HCT116 (cell line): Measurements from ENCODE around the gene AUTS2. TPM values are rescaled to one million over a fixed set of nuclear protein-coding genes. Genes with fewer than 3 reads are reported as not detected.

Experiments
- ATAC-seq: fragments of 200-7000 bp; cut with Tn5 transposase; 2 replicates; pipeline ENCODE4 v1.9.1; 2020; ENCODE audit warnings: mild to moderate bottlenecking, moderate library complexity
- BruUV-seq: library from RNA; stranded (reverse); fragments of 400-500 nt; replicated peaks from 2 replicates; lab custom pipeline; 2021; lab: Mats Ljungman, UMichigan
- CTCF ChIA-PET: fragments of 300-600 bp; sonication (Branson Sonifier 250); formaldehyde crosslinking; loops from one replicate; lab custom pipeline; 2021; ENCODE audit warnings: antibody characterized with exemption; lab: Charles Lee
- POLR2A ChIA-PET: fragments of 300-600, 350-600 bp; sonication (Branson Sonifier 250); formaldehyde crosslinking; loops from one replicate; lab custom pipeline; 2021; ENCODE audit warnings: antibody characterized with exemption; lab: Charles Lee
- RAD21 ChIA-PET, 2 experiments: fragments of 300-600 bp; sonication (Branson Sonifier 250); formaldehyde crosslinking; loops; one replicate each; lab custom pipeline; 2023; ENCODE audit warnings: low total read pairs in 2 of 2; ENCODE audit not compliant: uncharacterized antibody in 2 of 2, unreplicated experiment in 2 of 2, low non-redundant PET in 1 of 2; lab: Charles Lee
- DNase-seq: peaks from one replicate; pipeline ENCODE4 v3.0.0-alpha.2; 2010; ENCODE audit warnings: low read depth, low spot score
- H2AFZ ChIP-seq: fragments of 200-600 bp; shearing (Covaris generic), sonication (generic); 2 replicates; pipeline ENCODE4 v1.6.1; 2017; ENCODE audit warnings: low read depth, mixed run types, mixed read lengths, antibody characterized with exemption, low read length; ENCODE audit not compliant: poor library complexity, severe bottlenecking
- H3K27ac ChIP-seq: 2 replicates; pipeline ENCODE4 v1.5.1; 2012; ENCODE audit warnings: low read depth, low read length
- H3K27me3 ChIP-seq: fragments of 200-600 bp; sonication (generic); 2 replicates; pipeline ENCODE4 v1.6.1; 2016; ENCODE audit warnings: mixed run types, low read length, mixed read lengths; ENCODE audit not compliant: insufficient read depth
- H3K36me3 ChIP-seq, 2 experiments: fragments of 200-500 bp in 1 of 2; fragments of 200-600 bp in 1 of 2; sonication (Bioruptor generic) in 1 of 2; sonication (generic) in 1 of 2; 2 replicates each; pipeline versions ENCODE4 v1.5.1 to v1.6.1; 2014 to 2016; ENCODE audit warnings: low read length in 2 of 2, inconsistent platforms in 1 of 2, mixed read lengths in 1 of 2, mixed run types in 1 of 2; ENCODE audit not compliant: insufficient read depth in 2 of 2, control insufficient read depth in 1 of 2
- H3K4me1 ChIP-seq, 2 experiments: fragments of 200-600 bp in 1 of 2; sonication (generic) in 1 of 2; 2 replicates each; pipeline versions ENCODE4 v1.5.1 to v1.6.1; 2012 to 2017; ENCODE audit warnings: low read length in 2 of 2, inconsistent platforms in 1 of 2, mild to moderate bottlenecking in 1 of 2, mixed read lengths in 1 of 2, mixed run types in 1 of 2, moderate library complexity in 1 of 2; ENCODE audit not compliant: insufficient read depth in 2 of 2, control insufficient read depth in 1 of 2
- H3K4me2 ChIP-seq: fragments of 200-600 bp; sonication (generic); 2 replicates; pipeline ENCODE4 v1.6.1; 2017; ENCODE audit warnings: mixed run types, low read length, mixed read lengths
- H3K4me3 ChIP-seq, 2 experiments: fragments of 200-600 bp in 1 of 2; sonication (generic) in 1 of 2; replicated peaks in 1 of 2; 2 replicates each; pipeline ENCODE4 v1.5.1; 2011 to 2016; ENCODE audit warnings: low read length in 2 of 2, control low read depth in 1 of 2, low read depth in 1 of 2, mild to moderate bottlenecking in 1 of 2, mixed read lengths in 1 of 2, mixed run types in 1 of 2
- H3K79me2 ChIP-seq: fragments of 200-600 bp; sonication (generic); 2 replicates; pipeline ENCODE4 v1.6.1; 2017; ENCODE audit warnings: mild to moderate bottlenecking, mixed run types, low read length, moderate library complexity, mixed read lengths; ENCODE audit not compliant: insufficient read depth
- H3K9ac ChIP-seq: fragments of 200-600 bp; sonication (generic); 2 replicates; pipeline ENCODE4 v1.6.1; 2016; ENCODE audit warnings: low read length, mixed read lengths
- H3K9me2 ChIP-seq: fragments of 200-600 bp; sonication (generic), shearing (Covaris generic); 2 replicates; pipeline ENCODE4 v1.6.1; 2017; ENCODE audit warnings: mixed run types, mild to moderate bottlenecking, moderate library complexity; ENCODE audit not compliant: insufficient read depth
- H3K9me3 ChIP-seq, 2 experiments: fragments of 200-500 bp in 1 of 2; fragments of 200-600 bp in 1 of 2; sonication (Bioruptor generic) in 1 of 2; sonication (generic) in 1 of 2; 2 replicates each; pipeline ENCODE4 v1.6.1; 2014 to 2017; ENCODE audit warnings: low read length in 2 of 2, mixed read lengths in 2 of 2, inconsistent platforms in 1 of 2, low read depth in 1 of 2, mild to moderate bottlenecking in 1 of 2, mixed run types in 1 of 2, moderate library complexity in 1 of 2; ENCODE audit not compliant: control insufficient read depth in 1 of 2, insufficient read depth in 1 of 2
- H4K20me1 ChIP-seq: fragments of 200-600 bp; sonication (generic), shearing (Covaris generic); 2 replicates; pipeline ENCODE4 v1.6.1; 2017; ENCODE audit warnings: mixed run types, mild to moderate bottlenecking, moderate library complexity; ENCODE audit not compliant: insufficient read depth
- ATF3 ChIP-seq: IDR thresholded peaks from 2 replicates; pipeline ENCODE4 v1.6.1; 2012
- CBX3 ChIP-seq: IDR thresholded peaks from 2 replicates; pipeline ENCODE4 v1.6.1; 2012; ENCODE audit warnings: low read depth
- CEBPB ChIP-seq: IDR thresholded peaks from 2 replicates; pipeline ENCODE4 v1.6.1; 2012; ENCODE audit warnings: low read depth
- EGR1 ChIP-seq: IDR thresholded peaks from 2 replicates; pipeline ENCODE4 v1.6.1; 2012; ENCODE audit warnings: low read depth
- ELF1 ChIP-seq: IDR thresholded peaks from 2 replicates; pipeline ENCODE4 v1.6.1; 2012; ENCODE audit warnings: low read depth, borderline replicate concordance
- EZH2 ChIP-seq: fragments of 200-600 bp; sonication (generic); IDR thresholded peaks from 2 replicates; pipeline ENCODE4 v1.6.1; 2017; ENCODE audit warnings: antibody characterized with exemption, mixed run types
- EZH2phosphoT487 ChIP-seq: fragments of 200-600 bp; IDR thresholded peaks from 2 replicates; pipeline ENCODE4 v1.6.1; 2018; ENCODE audit warnings: antibody characterized with exemption, borderline replicate concordance
- JUND ChIP-seq: IDR thresholded peaks from 2 replicates; pipeline ENCODE4 v1.6.1; 2012
- POLR2AphosphoS5 ChIP-seq: IDR thresholded peaks from 2 replicates; pipeline ENCODE4 v1.6.1; 2011; ENCODE audit warnings: mild to moderate bottlenecking, low read depth, low read length, moderate library complexity
- RAD21 ChIP-seq: IDR thresholded peaks from 2 replicates; pipeline ENCODE4 v1.6.1; 2012; ENCODE audit warnings: low read depth, mild to moderate bottlenecking
- REST ChIP-seq: IDR thresholded peaks from 2 replicates; pipeline ENCODE4 v1.6.1; 2012; ENCODE audit warnings: low read depth
- SIN3A ChIP-seq: IDR thresholded peaks from 2 replicates; pipeline ENCODE4 v1.6.1; 2012; ENCODE audit warnings: low read depth
- SP1 ChIP-seq: IDR thresholded peaks from 2 replicates; pipeline ENCODE4 v1.6.1; 2012; ENCODE audit warnings: low read depth
- SRF ChIP-seq: IDR thresholded peaks from 2 replicates; pipeline ENCODE4 v1.6.1; 2012; ENCODE audit warnings: low read depth
- TCF7L2 ChIP-seq: IDR thresholded peaks from 2 replicates; pipeline ENCODE4 v1.7.0; 2011; ENCODE audit warnings: borderline replicate concordance, inconsistent platforms; ENCODE audit not compliant: insufficient read depth, insufficient read length; ENCODE audit errors: extremely low read depth
- YY1 ChIP-seq: IDR thresholded peaks from 2 replicates; pipeline ENCODE4 v1.6.1; 2011; ENCODE audit warnings: low read length, low read depth, moderate library complexity, mild to moderate bottlenecking; ENCODE audit not compliant: insufficient replicate concordance; ENCODE audit errors: extremely low read depth
- ZFX ChIP-seq: fragments of 450-650 bp; IDR thresholded peaks from 2 replicates; pipeline ENCODE4 v1.6.1; 2017
- ZNF274 ChIP-seq: fragments of 200-500 bp; sonication (Bioruptor generic); IDR thresholded peaks from 2 replicates; pipeline ENCODE4 v1.6.1; 2014; ENCODE audit warnings: mild to moderate bottlenecking, low read depth, low read length, inconsistent platforms
- intact Hi-C: fragments of 100-400 bp; cut with micrococcal nuclease; formaldehyde crosslinking; loops from 2 replicates; pipeline ENCODE4 v1.10.0; 2022
- total RNA-seq: library from RNA; stranded (reverse); gene quantifications from one replicate; pipeline ENCODE4 v1.2.1, GENCODE V29; 2021; ENCODE audit not compliant: unreplicated experiment
- TF ChIP-seq, protein P1 (sequence below), 3 experiments: fragments of 200-600 bp in 1 of 3; sonication (generic) in 1 of 3; IDR thresholded peaks in 2 of 3; conservative IDR thresholded peaks in 1 of 3; 2 replicates each; pipeline ENCODE4 v1.5.1; 2012 to 2017; ENCODE audit warnings: low read depth in 2 of 3, low read length in 2 of 3, antibody characterized with exemption in 1 of 3, borderline replicate concordance in 1 of 3, control low read depth in 1 of 3, mild to moderate bottlenecking in 1 of 3, mixed read lengths in 1 of 3, mixed run types in 1 of 3, moderate library complexity in 1 of 3; ENCODE audit not compliant: insufficient read depth in 1 of 3
- TF ChIP-seq, protein P2 (sequence below): IDR thresholded peaks from 2 replicates; pipeline ENCODE4 v1.6.1; 2012

AUTS2 gene
- total RNA-seq, 1 experiment from 2014 or later = 0.93 TPM

DNA sequence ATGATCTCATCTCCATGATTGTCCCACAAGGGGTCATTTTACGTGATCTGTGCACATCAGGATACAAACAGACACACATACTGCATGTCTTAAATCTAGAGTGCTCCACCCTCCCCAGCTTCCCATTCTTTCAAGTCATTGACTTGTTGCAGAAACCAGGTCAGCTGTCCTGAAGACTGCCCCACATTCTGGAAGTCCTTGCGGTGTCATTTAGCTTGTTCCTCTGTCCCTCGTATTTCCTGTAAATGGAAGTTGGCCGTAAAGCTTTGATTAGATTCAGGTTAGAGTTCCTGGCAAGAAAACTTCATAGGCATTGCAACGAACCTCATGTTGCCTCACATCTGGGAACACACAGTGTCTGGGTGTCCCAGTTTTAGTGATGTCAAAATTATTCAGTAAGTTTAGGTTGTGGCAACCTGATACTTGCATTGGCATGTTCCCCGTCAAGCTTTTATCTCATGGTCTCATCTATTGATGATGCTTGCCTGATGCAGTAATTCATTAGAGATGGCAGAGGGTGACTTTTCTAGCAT lies 1116.3 kb downstream of the AUTS2 start:
- TF ChIP-seq SIN3A (no peak), REST (no peak), TCF7L2 (no peak), ATF3 (no peak), YY1 (no peak), ZNF274 (no peak), EZH2phosphoT487 (no peak), JUND (no peak), CEBPB (no peak), RAD21 (no peak), EGR1 (no peak), POLR2AphosphoS5 (no peak), SP1 (no peak), CBX3 (no peak), EZH2 (no peak), SRF (no peak), ELF1 (no peak), ZFX (no peak)
- TF ChIP-seq, protein P1, sequence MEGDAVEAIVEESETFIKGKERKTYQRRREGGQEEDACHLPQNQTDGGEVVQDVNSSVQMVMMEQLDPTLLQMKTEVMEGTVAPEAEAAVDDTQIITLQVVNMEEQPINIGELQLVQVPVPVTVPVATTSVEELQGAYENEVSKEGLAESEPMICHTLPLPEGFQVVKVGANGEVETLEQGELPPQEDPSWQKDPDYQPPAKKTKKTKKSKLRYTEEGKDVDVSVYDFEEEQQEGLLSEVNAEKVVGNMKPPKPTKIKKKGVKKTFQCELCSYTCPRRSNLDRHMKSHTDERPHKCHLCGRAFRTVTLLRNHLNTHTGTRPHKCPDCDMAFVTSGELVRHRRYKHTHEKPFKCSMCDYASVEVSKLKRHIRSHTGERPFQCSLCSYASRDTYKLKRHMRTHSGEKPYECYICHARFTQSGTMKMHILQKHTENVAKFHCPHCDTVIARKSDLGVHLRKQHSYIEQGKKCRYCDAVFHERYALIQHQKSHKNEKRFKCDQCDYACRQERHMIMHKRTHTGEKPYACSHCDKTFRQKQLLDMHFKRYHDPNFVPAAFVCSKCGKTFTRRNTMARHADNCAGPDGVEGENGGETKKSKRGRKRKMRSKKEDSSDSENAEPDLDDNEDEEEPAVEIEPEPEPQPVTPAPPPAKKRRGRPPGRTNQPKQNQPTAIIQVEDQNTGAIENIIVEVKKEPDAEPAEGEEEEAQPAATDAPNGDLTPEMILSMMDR (IDR thresholded peaks at IDR 0.05 in 2 of 3, conservative IDR thresholded peaks at IDR 0.05 in 1 of 3; ENCODE audit: borderline replicate concordance in 1 of 3, insufficient read depth in 1 of 3, low read depth in 2 of 3, low read length in 2 of 3) = no peak
- TF ChIP-seq, protein P2, sequence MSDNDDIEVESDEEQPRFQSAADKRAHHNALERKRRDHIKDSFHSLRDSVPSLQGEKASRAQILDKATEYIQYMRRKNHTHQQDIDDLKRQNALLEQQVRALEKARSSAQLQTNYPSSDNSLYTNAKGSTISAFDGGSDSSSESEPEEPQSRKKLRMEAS = no peak
- ChIA-PET RAD21 (no interaction called here), CTCF (no interaction called here), POLR2A (no interaction called here)
- Histone ChIP-seq H3K9me3 (peaks cover 0 to 13% of the 10 kb centered on the region in 2 experiments; a peak in 2 of 4 replicates), H3K4me3 (no peak overlapping the region), H3K27me3 (no peaks in the 10 kb centered on the region), H3K9ac (no peak overlapping the region), H3K4me1 (no peaks in the 10 kb centered on the region), H3K79me2 (no peaks in the 10 kb centered on the region), H4K20me1 (no peaks in the 10 kb centered on the region), H3K9me2 (no peaks in the 10 kb centered on the region), H3K27ac (no peak overlapping the region), H2AFZ (no peak overlapping the region), H3K4me2 (no peak overlapping the region), H3K36me3 (no peaks in the 10 kb centered on the region)
- intact Hi-C loops = no loop called here
- DNase-seq (no peak), ATAC-seq (no peak)
- BruUV-seq = no TSS peak
